Measurements from ENCODE around the gene BTLA. TPM values are rescaled to one million over a fixed set of nuclear protein-coding genes. Genes with fewer than 3 reads are reported as not detected.
"Not testable (repeated sequence)": the region's sequence is repeated elsewhere in the genome, so short reads cannot be mapped to it uniquely, and the experiment has no call there.

The BTLA gene
- total and polyA plus RNA-seq, 5 donors from 2014 or later = 2.7 to 7.1 (median 5.3) TPM

DNA sequence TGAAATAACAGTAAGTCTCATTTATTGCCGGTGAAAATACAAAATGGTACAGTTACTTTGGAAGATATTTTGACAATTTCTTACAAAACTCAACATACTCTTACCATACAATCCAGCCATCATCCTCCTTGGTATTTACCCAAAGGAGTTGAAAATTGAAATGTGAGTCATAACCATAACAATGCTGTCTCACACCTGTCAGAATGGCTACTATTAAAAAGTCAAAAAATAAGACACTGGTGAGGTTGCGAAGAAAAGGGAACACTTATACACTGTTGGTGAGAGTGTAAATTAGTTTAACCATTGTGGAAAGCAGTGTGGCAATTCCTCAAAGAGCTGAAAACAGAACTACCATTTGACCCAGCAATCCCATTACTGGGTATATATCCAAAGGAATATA lies 37.5 kb downstream of the BTLA start:
- not testable (repeated sequence) for H3K27ac ChIP-seq (ENCODE audit: insufficient read depth, low read length, poor library complexity, severe bottlenecking)
- peaks cover 49 to 69% (median 56%) of the 10 kb centered on the region in 4 donors for H3K4me1 Mint-ChIP-seq

DNA sequence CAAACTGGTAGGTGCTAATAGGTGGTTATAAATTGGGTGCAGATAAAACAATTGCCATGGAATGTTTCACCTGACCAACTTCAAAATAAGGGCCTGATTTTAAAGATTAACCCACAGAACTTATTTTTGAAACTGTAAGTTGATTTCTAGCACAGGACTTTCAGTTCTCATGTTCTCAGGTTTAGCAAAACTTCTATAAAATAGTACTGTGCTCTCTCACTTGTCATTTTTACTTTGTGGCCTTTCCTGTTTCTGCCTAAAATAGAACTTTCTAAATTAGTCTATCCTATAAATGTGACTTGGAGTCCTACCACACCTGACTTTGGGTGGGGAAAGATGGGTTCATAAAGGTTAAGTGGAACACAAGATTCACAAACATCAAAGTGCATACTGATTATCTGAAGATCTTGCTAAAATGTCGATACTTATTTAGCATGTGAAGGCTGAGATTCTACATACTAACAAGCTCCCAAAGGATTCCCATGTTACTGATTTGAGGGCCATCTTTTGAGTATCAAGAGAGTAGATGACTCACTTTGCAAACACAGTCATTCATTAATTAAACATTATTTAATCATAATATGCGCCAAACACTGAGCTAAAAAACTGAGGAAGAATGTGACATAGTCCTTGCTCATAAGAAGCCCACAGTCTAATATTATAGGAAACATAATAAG lies 38.6 kb downstream of the BTLA start:
- peaks cover 47% of the 10 kb centered on the region for H3K4me1 ChIP-seq (ENCODE audit: control insufficient read depth, insufficient read depth, low read length, poor library complexity, severe bottlenecking)
- Mint-ChIP-seq H3K27ac (peak overlapping the region; percentile 42 to 80 (median 62)), H3K36me3 (peaks cover 16% of the 10 kb centered on the region), H3K9me3 (peaks cover 0 to 3% (median 0%) of the 10 kb centered on the region in 7 donors), H3K4me3 (peak overlapping the region in 3 of 4 donors; percentile 18 to 44 (median 28)), H3K27me3 (no peaks in the 10 kb centered on the region), H3K4me1 (peaks cover 45 to 61% (median 53%) of the 10 kb centered on the region in 4 donors)
- no peak overlapping the region for H3K27ac ChIP-seq (ENCODE audit: insufficient read depth, low read length, poor library complexity, severe bottlenecking)
- H3K36me3 ChIP-seq (ENCODE audit: control insufficient read depth, insufficient read depth, low read length) = no peaks in the 10 kb centered on the region
- H3K4me3 ChIP-seq (ENCODE audit: low read depth, low read length) = no peak overlapping the region
- peak in 1 of 3 donors; percentile 21 for DNase-seq
- H3K9me3 ChIP-seq (ENCODE audit: control insufficient read depth in 2 of 2, low read length in 2 of 2) = no peaks in the 10 kb centered on the region
- no peaks in the 10 kb centered on the region for H3K27me3 ChIP-seq (ENCODE audit: control insufficient read depth, insufficient read depth, low read length)
- no peak for ATAC-seq (ENCODE audit: low read depth in 2 of 2)

More for the DNA sequence above, 37.5 kb downstream of the BTLA start:
- DNase-seq; H3K27me3 Mint-ChIP-seq; H3K4me3 ChIP-seq (ENCODE audit: low read depth, low read length); H3K27me3 ChIP-seq (ENCODE audit: control insufficient read depth, insufficient read depth, low read length); H3K36me3 ChIP-seq (ENCODE audit: control insufficient read depth, insufficient read depth, low read length); H3K9me3 Mint-ChIP-seq; ATAC-seq (ENCODE audit: low read depth in 2 of 2); H3K9me3 ChIP-seq (ENCODE audit: control insufficient read depth in 2 of 2, low read length in 2 of 2): not testable (repeated sequence)
- Mint-ChIP-seq H3K4me3 (peak overlapping the region in 1 of 4 donors; percentile 28), H3K36me3 (peaks cover 23% of the 10 kb centered on the region), H3K27ac (peak overlapping the region in 1 of 3 donors; percentile 24)
- peaks cover 47% of the 10 kb centered on the region for H3K4me1 ChIP-seq (ENCODE audit: control insufficient read depth, insufficient read depth, low read length, poor library complexity, severe bottlenecking)

DNA sequence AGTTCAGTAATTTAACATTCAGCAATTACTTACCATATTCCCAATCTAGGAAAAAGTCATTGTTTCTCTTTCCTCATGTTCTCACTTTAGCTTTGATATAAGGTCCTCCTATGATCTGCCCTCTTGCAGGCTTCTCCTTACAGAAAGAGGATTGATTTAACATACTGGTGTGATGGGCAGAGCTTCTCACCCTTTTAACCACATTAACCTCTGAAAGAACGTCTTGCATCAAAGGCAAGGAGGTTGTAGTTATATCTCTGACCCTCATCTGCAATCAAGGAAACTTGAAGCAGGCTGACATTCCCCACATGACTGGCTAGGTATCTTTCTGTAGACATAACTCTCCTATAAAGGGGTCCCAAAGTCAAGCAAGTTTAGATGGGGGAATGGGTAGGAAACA lies 39.5 kb downstream of the BTLA start:
- DNase-seq = peak in 1 of 3 donors; percentile 16

DNA sequence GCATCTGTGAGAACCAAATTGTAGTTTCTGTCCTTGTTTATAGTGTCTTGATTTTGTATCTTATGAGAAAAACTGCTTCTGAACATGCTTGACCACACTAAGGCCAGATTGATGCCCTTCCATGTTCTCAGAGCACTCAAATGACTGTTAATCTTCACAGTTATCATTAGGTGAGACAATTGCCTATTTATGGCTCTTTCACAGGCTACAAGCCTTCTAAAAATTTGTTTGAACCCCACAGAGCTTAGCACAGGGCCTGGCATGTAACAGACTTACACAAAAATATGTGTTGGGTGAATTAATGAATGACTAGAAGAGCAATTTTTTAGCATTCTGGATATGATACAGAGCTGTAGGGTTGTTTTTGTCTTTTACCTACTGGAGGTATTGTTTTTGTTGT lies 43.1 kb downstream of the BTLA start:
- no peaks in the 10 kb centered on the region for H3K36me3 ChIP-seq (ENCODE audit: control insufficient read depth, insufficient read depth, low read length)
- ATAC-seq (ENCODE audit: low read depth in 2 of 2) (no peak), DNase-seq (no peak)
- Mint-ChIP-seq H3K27me3 (no peaks in the 10 kb centered on the region), H3K9me3 (peaks cover 0 to 3% (median 0%) of the 10 kb centered on the region in 7 donors), H3K36me3 (peaks cover 6% of the 10 kb centered on the region), H3K4me3 (no peak overlapping the region), H3K27ac (no peak overlapping the region), H3K4me1 (peaks cover 17 to 21% (median 19%) of the 10 kb centered on the region in 4 donors)
- H3K4me3 ChIP-seq (ENCODE audit: low read depth, low read length) = no peak overlapping the region
- H3K9me3 ChIP-seq (ENCODE audit: control insufficient read depth in 2 of 2, low read length in 2 of 2) = no peaks in the 10 kb centered on the region
- no peak overlapping the region for H3K27ac ChIP-seq (ENCODE audit: insufficient read depth, low read length, poor library complexity, severe bottlenecking)
- no peaks in the 10 kb centered on the region for H3K27me3 ChIP-seq (ENCODE audit: control insufficient read depth, insufficient read depth, low read length)
- H3K4me1 ChIP-seq (ENCODE audit: control insufficient read depth, insufficient read depth, low read length, poor library complexity, severe bottlenecking) = peaks cover 22% of the 10 kb centered on the region

More for the DNA sequence above, 39.5 kb downstream of the BTLA start:
- H3K27ac Mint-ChIP-seq = peak overlapping the region; percentile 5 to 80 (median 60)
- peaks cover 13% of the 10 kb centered on the region for H3K36me3 Mint-ChIP-seq
- no peak overlapping the region for H3K4me3 ChIP-seq (ENCODE audit: low read depth, low read length)
- H3K4me1 Mint-ChIP-seq = peaks cover 36 to 52% (median 45%) of the 10 kb centered on the region in 4 donors
- H3K27ac ChIP-seq (ENCODE audit: insufficient read depth, low read length, poor library complexity, severe bottlenecking) = no peak overlapping the region
- H3K4me3 Mint-ChIP-seq = no peak overlapping the region
- no peaks in the 10 kb centered on the region for H3K27me3 ChIP-seq (ENCODE audit: control insufficient read depth, insufficient read depth, low read length)
- H3K9me3 Mint-ChIP-seq = peaks cover 0 to 3% (median 0%) of the 10 kb centered on the region in 7 donors
- no peaks in the 10 kb centered on the region for H3K27me3 Mint-ChIP-seq
- H3K4me1 ChIP-seq (ENCODE audit: control insufficient read depth, insufficient read depth, low read length, poor library complexity, severe bottlenecking) = peaks cover 39% of the 10 kb centered on the region
- ATAC-seq (ENCODE audit: low read depth in 2 of 2) = no peak
- H3K36me3 ChIP-seq (ENCODE audit: control insufficient read depth, insufficient read depth, low read length) = no peaks in the 10 kb centered on the region
- no peaks in the 10 kb centered on the region for H3K9me3 ChIP-seq (ENCODE audit: control insufficient read depth in 2 of 2, low read length in 2 of 2)

DNA sequence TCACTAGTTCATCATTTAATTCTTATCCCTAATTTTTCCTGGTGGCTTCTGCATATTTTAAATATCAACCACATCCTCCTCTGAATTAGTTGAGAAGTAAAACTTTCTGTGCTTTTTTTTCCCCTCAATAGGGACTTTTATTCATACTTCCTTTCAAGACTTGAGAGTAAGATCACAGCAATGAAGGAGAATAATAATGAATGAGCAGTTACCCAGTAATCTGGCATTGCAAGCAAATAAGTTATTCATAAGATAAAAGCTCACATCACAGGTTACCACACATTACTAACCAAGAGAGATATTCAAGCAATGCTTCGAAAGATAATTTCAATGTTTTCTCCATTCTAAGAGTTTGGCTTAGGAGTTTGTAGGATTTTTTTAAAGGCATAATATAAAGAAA lies 50.3 kb downstream of the BTLA start:
- Histone ChIP-seq H3K4me3 (ENCODE audit: low read depth, low read length) (no peak overlapping the region), H3K9me3 (ENCODE audit: control insufficient read depth in 2 of 2, low read length in 2 of 2) (no peaks in the 10 kb centered on the region), H3K27me3 (ENCODE audit: control insufficient read depth, insufficient read depth, low read length) (no peaks in the 10 kb centered on the region), H3K4me1 (ENCODE audit: control insufficient read depth, insufficient read depth, low read length, poor library complexity, severe bottlenecking) (no peaks in the 10 kb centered on the region), H3K36me3 (ENCODE audit: control insufficient read depth, insufficient read depth, low read length) (no peaks in the 10 kb centered on the region), H3K27ac (ENCODE audit: insufficient read depth, low read length, poor library complexity, severe bottlenecking) (no peak overlapping the region)
- Mint-ChIP-seq H3K27ac (peak overlapping the region in 1 of 3 donors; percentile 30), H3K4me3 (no peak overlapping the region), H3K4me1 (peaks cover 0 to 9% (median 3%) of the 10 kb centered on the region in 4 donors), H3K9me3 (peaks cover 0 to 3% (median 0%) of the 10 kb centered on the region in 7 donors), H3K27me3 (peaks cover 5% of the 10 kb centered on the region), H3K36me3 (no peaks in the 10 kb centered on the region)
- ATAC-seq (ENCODE audit: low read depth in 2 of 2) (no peak), DNase-seq (no peak)

DNA sequence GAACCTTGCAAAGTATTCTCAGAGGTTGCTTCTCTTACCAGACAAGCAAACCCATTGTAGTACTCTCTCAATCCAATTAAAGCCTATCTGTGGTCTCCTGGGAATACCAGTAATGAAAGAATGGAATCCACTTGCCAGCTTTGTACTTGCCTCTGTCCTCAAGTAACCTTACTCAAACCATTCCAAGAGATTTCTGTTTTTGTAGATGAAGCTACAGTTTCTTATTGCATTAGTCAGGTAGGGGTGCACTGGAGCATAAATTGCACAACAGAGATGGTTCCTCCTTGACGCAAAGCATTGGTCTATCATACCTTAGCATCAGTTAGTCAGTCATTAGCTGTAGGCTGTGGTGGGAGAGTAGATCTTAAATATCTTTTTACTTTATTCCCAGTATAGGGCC lies 52.9 kb downstream of the BTLA start:
- Histone ChIP-seq H3K27me3 (ENCODE audit: control insufficient read depth, insufficient read depth, low read length) (no peaks in the 10 kb centered on the region), H3K9me3 (ENCODE audit: control insufficient read depth in 2 of 2, low read length in 2 of 2) (no peaks in the 10 kb centered on the region), H3K27ac (ENCODE audit: insufficient read depth, low read length, poor library complexity, severe bottlenecking) (no peak overlapping the region), H3K4me1 (ENCODE audit: control insufficient read depth, insufficient read depth, low read length, poor library complexity, severe bottlenecking) (no peaks in the 10 kb centered on the region), H3K4me3 (ENCODE audit: low read depth, low read length) (no peak overlapping the region), H3K36me3 (ENCODE audit: control insufficient read depth, insufficient read depth, low read length) (no peaks in the 10 kb centered on the region)
- Mint-ChIP-seq H3K4me1 (peaks cover 0 to 9% (median 3%) of the 10 kb centered on the region in 4 donors), H3K36me3 (no peaks in the 10 kb centered on the region), H3K4me3 (no peak overlapping the region), H3K27me3 (peaks cover 5% of the 10 kb centered on the region), H3K9me3 (no peaks in the 10 kb centered on the region), H3K27ac (no peak overlapping the region)
- no peak for DNase-seq
- no peak for ATAC-seq (ENCODE audit: low read depth in 2 of 2)

DNA sequence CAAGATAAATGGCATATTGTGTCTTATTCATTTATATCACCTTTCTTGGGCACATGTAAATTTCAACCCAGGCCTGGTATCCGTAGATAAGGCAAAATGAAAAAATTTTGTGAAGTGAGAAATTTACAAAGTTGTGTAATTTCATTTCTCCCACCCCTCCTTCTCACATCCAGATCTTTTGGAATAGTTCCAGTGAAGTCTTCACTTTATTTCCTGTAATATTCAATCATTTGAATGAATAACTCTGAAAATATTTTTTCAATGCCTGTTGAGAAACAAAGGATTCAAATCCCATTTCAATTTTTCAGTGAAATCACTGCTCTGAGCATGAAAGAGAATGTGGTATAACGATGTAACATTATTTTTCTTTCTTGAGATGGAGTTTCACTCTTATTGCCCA lies 53.4 kb downstream of the BTLA start:
- Mint-ChIP-seq H3K36me3 (no peaks in the 10 kb centered on the region), H3K4me1 (peaks cover 0 to 9% (median 3%) of the 10 kb centered on the region in 4 donors), H3K4me3 (no peak overlapping the region), H3K27ac (no peak overlapping the region), H3K27me3 (peaks cover 5% of the 10 kb centered on the region), H3K9me3 (no peaks in the 10 kb centered on the region)
- Histone ChIP-seq H3K27ac (ENCODE audit: insufficient read depth, low read length, poor library complexity, severe bottlenecking) (no peak overlapping the region), H3K4me1 (ENCODE audit: control insufficient read depth, insufficient read depth, low read length, poor library complexity, severe bottlenecking) (no peaks in the 10 kb centered on the region), H3K27me3 (ENCODE audit: control insufficient read depth, insufficient read depth, low read length) (no peaks in the 10 kb centered on the region), H3K9me3 (ENCODE audit: control insufficient read depth in 2 of 2, low read length in 2 of 2) (no peaks in the 10 kb centered on the region), H3K4me3 (ENCODE audit: low read depth, low read length) (no peak overlapping the region), H3K36me3 (ENCODE audit: control insufficient read depth, insufficient read depth, low read length) (no peaks in the 10 kb centered on the region)
- no peak for DNase-seq
- ATAC-seq (ENCODE audit: low read depth in 2 of 2) = no peak

Measured in CD4-positive, CD25-positive, alpha-beta regulatory T cell (primary cell).